ENCODE results near the gene ZMYM4. TPM values are rescaled to one million over a fixed set of nuclear protein-coding genes. Genes with fewer than 3 reads are reported as not detected.
"Not testable (repeated sequence)": the region's sequence is repeated elsewhere in the genome, so short reads cannot be mapped to it uniquely, and the experiment has no call there.

Gene ZMYM4
- total RNA-seq, 2 experiments from 2014 or later, result 18.6 to 19.2 TPM

DNA sequence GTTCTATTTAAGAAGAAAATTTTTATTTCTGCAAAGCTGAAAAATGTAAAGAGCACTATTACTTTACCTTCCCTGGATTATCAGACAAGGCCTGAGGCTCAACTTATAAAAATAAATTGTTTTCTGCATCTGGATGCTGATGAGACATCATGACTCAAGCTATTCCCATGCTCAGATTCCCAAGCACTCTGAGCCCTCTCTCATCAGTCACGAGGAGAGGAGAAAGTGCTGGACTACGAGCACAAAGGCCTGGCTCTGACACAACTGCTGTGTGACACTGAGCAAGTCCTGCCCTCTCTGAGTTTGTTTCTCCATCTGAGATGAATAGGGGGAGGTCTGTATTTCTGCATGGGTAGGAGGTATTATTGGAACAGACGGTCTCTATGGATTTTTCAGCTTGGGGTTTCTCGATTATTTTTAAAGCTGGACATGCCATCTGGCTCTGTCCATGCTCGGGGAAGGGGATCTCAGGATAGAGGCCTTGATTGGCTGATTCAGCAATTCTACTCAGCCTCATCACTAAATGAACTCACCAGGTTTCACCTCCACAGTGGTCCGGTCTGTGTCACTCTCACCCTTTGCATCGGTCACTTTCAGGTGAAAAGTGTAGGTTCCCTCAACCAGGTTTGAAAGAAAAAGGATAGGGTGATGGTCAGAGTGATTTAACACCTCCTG is 181.0 kb downstream of the ZMYM4 start:
- H3K9me3 Mint-ChIP-seq, result no peaks in the 10 kb centered on the region
- peaks cover 4% of the 10 kb centered on the region for H3K36me3 Mint-ChIP-seq (ENCODE audit: low read depth)
- no peaks in the 10 kb centered on the region for H3K27me3 Mint-ChIP-seq (ENCODE audit: low read depth)
- no peak overlapping the region for H3K4me3 Mint-ChIP-seq
- peaks cover 28% of the 10 kb centered on the region for H3K4me1 Mint-ChIP-seq (ENCODE audit: low read depth)
- DNase-seq, result no peak
- no peak overlapping the region for H3K27ac Mint-ChIP-seq
- CTCF ChIA-PET, result interaction anchor here (0.5 to 9.4 kb wide), 13 partner anchors 11 to 326 kb away, joined by 3 to 147 read pairs (median 11); partner anchors contain the start of genes KIAA0319L and NCDN
- intact Hi-C loops (cut with micrococcal nuclease), result loop anchor here (2.0 to 10.0 kb wide), 5 partner anchors 107 to 585 kb away; partner anchors contain the start of genes KIAA0319L, NCDN and PSMB2

DNA sequence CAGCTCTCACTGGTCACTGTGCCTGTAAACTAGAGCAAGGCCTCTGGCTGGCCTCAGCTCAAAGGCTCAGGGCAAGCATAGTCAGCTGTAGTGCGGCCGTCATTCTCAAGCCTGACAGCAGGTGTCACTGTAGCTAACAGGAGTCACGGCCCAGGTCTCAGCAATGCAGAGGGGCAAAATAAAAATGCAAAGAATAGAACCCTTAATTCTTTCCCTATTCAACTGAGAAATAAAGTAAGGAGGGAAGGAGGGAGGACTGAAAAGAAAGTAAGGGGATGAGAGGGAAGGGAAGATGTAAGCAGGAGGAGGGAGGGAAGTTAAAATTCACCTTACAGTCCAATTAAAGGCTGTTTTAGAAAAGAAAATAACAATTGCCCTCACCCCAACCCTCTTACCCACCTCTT is 182.6 kb downstream of the ZMYM4 start:
- peaks cover 34% of the 10 kb centered on the region for H3K4me1 Mint-ChIP-seq (ENCODE audit: low read depth)
- peaks cover 4% of the 10 kb centered on the region for H3K36me3 Mint-ChIP-seq (ENCODE audit: low read depth)
- no peaks in the 10 kb centered on the region for H3K9me3 Mint-ChIP-seq
- intact Hi-C loops (cut with micrococcal nuclease), result loop anchor here (1.0 to 5.0 kb wide), 6 partner anchors 94 to 324 kb away; partner anchors contain the start of genes KIAA0319L, NCDN and PSMB2
- CTCF ChIA-PET, result interaction anchor here (0.5 to 9.4 kb wide), 50 partner anchors 7 to 342 kb away, joined by 3 to 147 read pairs (median 4); partner anchors contain the start of genes CLSPN, KIAA0319L, NCDN and ZMYM4
- H3K27me3 Mint-ChIP-seq (ENCODE audit: low read depth), result no peaks in the 10 kb centered on the region
- H3K27ac Mint-ChIP-seq, result no peak overlapping the region
- H3K4me3 Mint-ChIP-seq, result no peak overlapping the region
- DNase-seq, result peak; percentile 90

- no peaks in the 10 kb centered on the region for H3K9me3 Mint-ChIP-seq
- peaks cover 34% of the 10 kb centered on the region for H3K4me1 Mint-ChIP-seq (ENCODE audit: low read depth)
- no peak overlapping the region for H3K4me3 Mint-ChIP-seq
- H3K27me3 Mint-ChIP-seq (ENCODE audit: low read depth), result no peaks in the 10 kb centered on the region
- H3K36me3 Mint-ChIP-seq (ENCODE audit: low read depth), result peaks cover 4% of the 10 kb centered on the region
- intact Hi-C loops (cut with micrococcal nuclease), result loop anchor here (5.0 kb wide), 1 partner anchor 190 kb away; the partner anchor contains the start of gene PSMB2
- DNase-seq, result peak; percentile 11
- CTCF ChIA-PET, result interaction anchor here (0.5 to 9.4 kb wide), 27 partner anchors 7 to 323 kb away, joined by 3 to 147 read pairs (median 8); partner anchors contain the start of genes KIAA0319L, NCDN and ZMYM4
- H3K27ac Mint-ChIP-seq, result peak overlapping the region; percentile 20
Measured at GRCh38 chr1:35452106-35452774, 183.7 kb downstream of the ZMYM4 start.

- peaks cover 4% of the 10 kb centered on the region for H3K36me3 Mint-ChIP-seq (ENCODE audit: low read depth)
- H3K27ac Mint-ChIP-seq, result no peak overlapping the region
- CTCF ChIA-PET, result interaction anchor here (0.9 to 9.4 kb wide), 12 partner anchors 14 to 317 kb away, joined by 3 to 147 read pairs (median 19); partner anchors contain the start of genes KIAA0319L and NCDN
- no peaks in the 10 kb centered on the region for H3K27me3 Mint-ChIP-seq (ENCODE audit: low read depth)
- no peak overlapping the region for H3K4me3 Mint-ChIP-seq
- peaks cover 34% of the 10 kb centered on the region for H3K4me1 Mint-ChIP-seq (ENCODE audit: low read depth)
- DNase-seq, result no peak
- intact Hi-C loops (cut with micrococcal nuclease), result loop anchor here (5.0 kb wide), 1 partner anchor 189 kb away; the partner anchor contains the start of gene PSMB2
- H3K9me3 Mint-ChIP-seq, result no peaks in the 10 kb centered on the region
Measured at GRCh38 chr1:35453031-35453430, 184.5 kb downstream of the ZMYM4 start.

DNA sequence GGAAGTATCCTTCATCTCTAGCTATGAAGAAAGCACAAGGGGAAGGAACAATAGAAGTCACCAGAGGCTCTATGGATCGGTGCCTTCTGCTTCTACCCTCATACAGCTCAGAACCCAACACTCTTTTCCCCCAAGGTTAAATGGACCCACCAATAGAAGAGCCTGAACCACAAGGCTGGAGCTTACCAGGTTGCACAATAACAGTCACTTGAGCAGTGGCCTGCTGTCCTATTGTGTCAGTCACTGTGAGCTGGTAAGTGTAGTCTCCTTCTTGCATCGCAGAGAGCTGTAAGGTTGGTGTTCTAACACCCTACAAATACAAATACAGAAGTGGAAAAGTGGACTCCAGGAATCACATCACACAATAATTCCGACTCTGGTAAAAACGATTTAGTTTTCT is 185.7 kb downstream of the ZMYM4 start:
- no peak for DNase-seq
- Mint-ChIP-seq H3K4me1 (ENCODE audit: low read depth) (peaks cover 34% of the 10 kb centered on the region), H3K4me3 (no peak overlapping the region), H3K27me3 (ENCODE audit: low read depth) (no peaks in the 10 kb centered on the region), H3K27ac (no peak overlapping the region), H3K9me3 (no peaks in the 10 kb centered on the region), H3K36me3 (ENCODE audit: low read depth) (peaks cover 3% of the 10 kb centered on the region)
- intact Hi-C loops (cut with micrococcal nuclease), result loop anchor here (1.0 to 5.0 kb wide), 3 partner anchors 53 to 188 kb away; partner anchors contain the start of gene PSMB2
- CTCF ChIA-PET, result interaction anchor here (0.8 to 7.3 kb wide), 6 partner anchors 9 to 115 kb away, joined by 3 to 113 read pairs (median 4); partner anchors contain the start of genes KIAA0319L and NCDN

DNA sequence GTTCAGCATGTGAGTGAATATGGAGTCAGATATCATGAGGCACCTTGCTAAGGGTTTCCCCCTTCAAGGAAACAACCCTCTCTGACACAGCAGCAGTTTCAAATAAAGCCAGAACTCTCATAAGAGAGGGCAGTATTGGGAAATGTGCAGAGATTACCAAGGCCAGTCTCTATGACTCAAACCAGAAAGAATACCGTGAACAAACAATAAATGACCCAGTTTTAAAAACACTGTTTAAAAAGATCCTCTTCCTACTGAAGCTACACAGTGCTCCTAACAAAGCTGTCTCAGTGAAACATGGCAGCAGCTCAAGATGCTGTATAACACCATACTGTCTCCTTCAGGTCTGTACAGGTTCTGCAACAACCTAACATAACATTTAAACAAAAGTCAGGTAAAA is 186.1 kb downstream of the ZMYM4 start:
- H3K36me3 Mint-ChIP-seq (ENCODE audit: low read depth), result peaks cover 3% of the 10 kb centered on the region
- DNase-seq, result peak; percentile 27
- no peaks in the 10 kb centered on the region for H3K27me3 Mint-ChIP-seq (ENCODE audit: low read depth)
- no peaks in the 10 kb centered on the region for H3K9me3 Mint-ChIP-seq
- CTCF ChIA-PET, result interaction anchor here (0.7 to 7.3 kb wide), 7 partner anchors 10 to 110 kb away, joined by 3 to 113 read pairs (median 3); partner anchors contain the start of genes KIAA0319L and NCDN
- no peak overlapping the region for H3K4me3 Mint-ChIP-seq
- intact Hi-C loops (cut with micrococcal nuclease), result loop anchor here (1.0 to 5.0 kb wide), 3 partner anchors 52 to 188 kb away; partner anchors contain the start of gene PSMB2
- H3K4me1 Mint-ChIP-seq (ENCODE audit: low read depth), result peaks cover 34% of the 10 kb centered on the region
- peak overlapping the region; percentile 27 for H3K27ac Mint-ChIP-seq

DNA sequence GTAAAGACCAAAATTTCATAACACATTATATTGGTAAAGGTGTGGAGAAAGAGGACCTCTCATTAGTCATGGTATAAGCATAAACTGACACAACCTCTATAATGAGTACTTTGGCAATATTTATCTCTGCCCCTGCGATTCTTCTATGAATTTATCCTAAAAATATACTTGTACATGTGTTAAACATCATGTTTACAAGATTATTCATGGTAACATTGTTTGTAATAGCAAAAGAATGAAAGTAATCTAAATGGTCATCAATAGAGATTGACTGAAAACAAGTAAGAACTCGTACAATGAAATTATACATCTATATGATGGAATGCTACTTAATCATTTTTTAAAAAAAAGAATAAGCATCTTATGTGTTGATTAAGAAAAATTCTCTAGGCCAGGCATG is 192.3 kb downstream of the ZMYM4 start:
- H3K9me3 Mint-ChIP-seq, result peaks cover 8% of the 10 kb centered on the region
- no peak overlapping the region for H3K27ac Mint-ChIP-seq
- H3K27me3 Mint-ChIP-seq (ENCODE audit: low read depth), result no peaks in the 10 kb centered on the region
- H3K36me3 Mint-ChIP-seq (ENCODE audit: low read depth), result peaks cover 32% of the 10 kb centered on the region
- intact Hi-C loops (cut with micrococcal nuclease), result no loop called here
- peaks cover 14% of the 10 kb centered on the region for H3K4me1 Mint-ChIP-seq (ENCODE audit: low read depth)
- CTCF ChIA-PET, result interaction anchor here (2.3 kb wide), 1 partner anchor 10 kb away, joined by 14 read pairs; no protein-coding TSS in a partner anchor
- no peak overlapping the region for H3K4me3 Mint-ChIP-seq
- no peak for DNase-seq

DNA sequence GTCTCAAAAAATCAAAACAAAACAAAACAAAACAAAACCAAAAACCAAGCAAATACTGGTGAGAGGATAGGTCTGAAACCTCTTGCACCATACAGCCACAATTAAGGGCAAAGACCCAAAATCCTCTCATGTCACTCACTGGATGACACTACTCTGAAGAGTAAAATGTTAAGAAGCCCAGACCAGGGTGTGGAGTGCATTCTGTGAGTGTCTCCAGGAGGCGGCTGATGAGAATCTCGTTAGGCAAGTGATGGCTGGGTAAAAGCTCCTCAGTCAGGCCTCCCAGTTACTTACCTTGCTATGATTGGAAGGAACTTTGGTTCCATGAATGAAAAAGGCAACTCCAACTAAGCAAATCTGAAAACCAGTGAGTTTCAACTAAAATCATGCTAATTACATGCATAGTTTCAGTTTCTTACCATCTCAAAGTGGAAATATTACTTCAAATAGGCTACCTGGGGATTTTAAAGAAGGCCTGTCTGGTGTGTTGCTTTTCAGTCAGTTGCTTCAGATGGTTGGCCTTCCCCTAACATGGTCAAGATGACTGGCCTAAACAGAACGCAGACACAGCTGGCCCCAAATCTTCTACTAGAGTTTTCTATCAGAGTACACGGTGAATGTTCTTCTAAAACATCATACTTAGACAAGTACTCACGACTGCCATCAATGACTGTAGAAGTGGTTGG is 193.6 kb downstream of the ZMYM4 start:
- Mint-ChIP-seq H3K4me3 (no peak overlapping the region), H3K27ac (peak overlapping the region; percentile 59), H3K4me1 (ENCODE audit: low read depth) (peaks cover 14% of the 10 kb centered on the region), H3K27me3 (ENCODE audit: low read depth) (no peaks in the 10 kb centered on the region), H3K36me3 (ENCODE audit: low read depth) (peaks cover 39% of the 10 kb centered on the region), H3K9me3 (peaks cover 8% of the 10 kb centered on the region)
- intact Hi-C loops (cut with micrococcal nuclease), result loop anchor here (1.0 kb wide), 1 partner anchor 44 kb away; no protein-coding TSS in a partner anchor
- DNase-seq, result peak; percentile 35
- CTCF ChIA-PET, result interaction anchor here (1.3 kb wide), 1 partner anchor 11 kb away, joined by 6 read pairs; no protein-coding TSS in a partner anchor

DNA sequence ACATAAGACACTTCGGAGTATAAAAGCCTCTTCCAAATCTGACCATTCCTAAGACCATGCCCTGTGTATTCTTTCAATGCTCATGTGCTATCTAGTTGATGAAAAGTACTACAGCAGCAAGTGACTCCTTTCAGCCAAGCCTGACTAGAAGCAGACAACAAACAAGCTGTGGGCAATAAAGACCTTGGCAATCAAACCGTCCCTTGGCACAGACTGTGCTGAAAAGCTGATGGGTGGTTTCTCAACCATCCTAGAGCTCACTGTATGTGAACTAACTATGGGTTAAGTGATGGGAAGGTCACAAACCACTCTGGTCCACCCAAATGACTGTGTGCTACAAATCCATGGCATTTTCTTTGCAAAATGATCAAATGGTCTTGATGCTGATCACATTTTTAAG is 194.7 kb downstream of the ZMYM4 start:
- H3K4me1 Mint-ChIP-seq (ENCODE audit: low read depth), result peaks cover 14% of the 10 kb centered on the region

DNA sequence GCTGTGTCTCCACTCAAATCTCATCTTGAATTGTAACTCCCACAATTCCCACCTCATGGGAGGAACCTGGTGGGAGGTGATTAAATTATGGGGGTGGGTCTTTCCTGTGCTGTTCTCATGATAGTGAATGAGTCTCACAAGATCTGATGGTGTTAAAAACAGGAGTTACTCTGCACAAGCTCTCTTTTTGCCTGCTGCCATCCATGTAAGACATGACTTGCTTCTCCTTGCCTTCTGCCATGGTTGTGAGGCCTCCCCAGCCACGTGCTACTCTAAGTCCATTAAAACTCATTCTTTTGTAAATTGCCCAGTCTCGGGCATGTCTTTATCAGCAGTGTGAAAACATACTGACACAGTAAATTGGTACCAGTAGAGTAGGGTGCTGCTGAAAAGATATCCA is 195.2 kb downstream of the ZMYM4 start:
- intact Hi-C loops (cut with micrococcal nuclease); H3K9me3 Mint-ChIP-seq; H3K27me3 Mint-ChIP-seq (ENCODE audit: low read depth); H3K4me3 Mint-ChIP-seq; H3K27ac Mint-ChIP-seq; DNase-seq: not testable (repeated sequence)
- Mint-ChIP-seq H3K36me3 (ENCODE audit: low read depth) (peaks cover 41% of the 10 kb centered on the region), H3K4me1 (ENCODE audit: low read depth) (peaks cover 14% of the 10 kb centered on the region)
- CTCF ChIA-PET, result interaction anchor here (1.0 kb wide), 1 partner anchor 13 kb away, joined by 4 read pairs; no protein-coding TSS in a partner anchor

More for the DNA sequence above, 194.7 kb downstream of the ZMYM4 start:
- Mint-ChIP-seq H3K27ac (no peak overlapping the region), H3K36me3 (ENCODE audit: low read depth) (peaks cover 41% of the 10 kb centered on the region), H3K9me3 (peaks cover 8% of the 10 kb centered on the region), H3K4me3 (no peak overlapping the region), H3K27me3 (ENCODE audit: low read depth) (no peaks in the 10 kb centered on the region)
- intact Hi-C loops (cut with micrococcal nuclease), result no loop called here
- CTCF ChIA-PET, result no interaction called here
- no peak for DNase-seq

DNA sequence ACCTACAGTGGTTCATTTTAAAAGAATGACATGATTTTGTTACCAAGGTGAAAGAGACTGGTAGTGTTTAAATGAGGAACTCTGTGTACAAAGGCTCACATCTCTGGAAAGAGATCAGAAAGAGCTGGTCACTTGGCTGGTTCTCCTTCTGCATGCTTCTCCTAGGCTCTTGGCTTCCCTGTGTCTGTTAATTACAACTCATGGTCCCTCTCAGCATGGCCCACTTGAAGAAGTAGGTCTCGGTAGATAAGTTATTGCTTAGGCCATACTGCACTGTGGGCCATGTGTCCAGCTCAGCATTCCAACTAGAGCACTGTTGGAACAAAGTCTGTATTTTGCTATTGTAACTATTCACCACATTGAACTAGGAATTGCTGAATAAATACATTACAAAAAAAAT is 197.6 kb downstream of the ZMYM4 start:
- Mint-ChIP-seq H3K36me3 (ENCODE audit: low read depth) (peaks cover 48% of the 10 kb centered on the region), H3K27me3 (ENCODE audit: low read depth) (no peaks in the 10 kb centered on the region), H3K27ac (no peak overlapping the region), H3K4me3 (no peak overlapping the region), H3K9me3 (peaks cover 8% of the 10 kb centered on the region), H3K4me1 (ENCODE audit: low read depth) (peaks cover 14% of the 10 kb centered on the region)
- no peak for DNase-seq
- intact Hi-C loops (cut with micrococcal nuclease), result no loop called here
- CTCF ChIA-PET, result interaction anchor here (0.9 to 1.2 kb wide), 2 partner anchors 15 to 16 kb away, joined by 3 read pairs; no protein-coding TSS in a partner anchor
